ENCODE measurements around the gene TMEM126A.

Gene TMEM126A

DNA sequence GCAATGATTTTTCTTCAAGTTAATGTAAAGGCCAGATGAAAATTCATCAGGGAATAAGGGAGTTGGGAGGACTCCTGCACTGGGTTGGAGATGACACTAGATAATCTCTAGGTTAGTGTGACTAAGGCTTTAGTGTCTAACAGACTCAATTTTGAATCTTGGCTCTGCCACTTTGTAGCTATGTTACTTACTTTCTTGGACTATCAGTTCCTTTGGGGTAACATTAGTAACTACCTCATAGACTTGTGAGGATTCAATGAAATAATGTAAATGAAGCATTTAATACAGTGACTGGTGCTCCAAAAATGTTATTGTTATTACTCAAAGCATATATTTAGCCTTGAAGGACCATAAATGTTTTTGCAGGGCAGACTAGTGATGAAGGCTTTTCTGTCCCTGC, 47.8 kb downstream of the TMEM126A start:
- no peak for DNase-seq (ENCODE audit: low read depth)

DNA sequence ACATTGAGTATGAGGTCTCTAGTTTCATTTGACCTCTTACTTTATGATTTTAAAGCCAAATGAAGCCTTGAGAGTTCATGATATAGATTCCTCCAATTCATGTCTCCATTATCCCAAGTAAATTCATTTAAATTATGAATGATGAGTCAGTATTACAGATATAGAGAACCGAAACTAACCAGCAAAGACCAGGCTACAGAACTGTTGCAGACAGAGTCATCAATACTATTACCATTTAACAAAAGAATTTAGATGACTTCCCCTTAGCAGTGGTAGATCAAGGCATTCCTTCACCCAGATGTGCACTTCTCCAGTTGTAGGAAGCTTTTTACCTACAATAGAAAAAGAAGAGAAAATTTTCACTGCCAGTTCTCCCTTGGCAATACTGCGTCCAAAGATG, 50.0 kb downstream of the TMEM126A start:
- DNase-seq (ENCODE audit: low read depth), result no peak

DNA sequence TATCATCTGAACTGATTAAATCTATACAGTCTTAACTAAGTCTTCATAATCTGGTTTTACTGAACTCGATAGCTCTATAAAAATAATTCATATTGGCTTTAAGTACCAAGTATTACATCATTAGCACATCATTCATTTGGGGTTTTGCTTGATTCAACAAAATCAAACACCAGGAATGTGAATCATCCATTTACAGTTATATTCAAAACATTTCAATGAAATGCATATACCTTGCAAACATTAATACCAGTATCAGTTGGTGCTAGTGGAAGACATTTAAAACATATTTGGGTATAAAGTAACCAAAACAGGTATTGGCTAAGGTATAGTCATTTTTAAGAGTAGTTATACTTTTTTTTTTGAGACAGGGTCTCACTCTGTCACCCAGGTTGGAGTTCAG, 50.4 kb downstream of the TMEM126A start:
- no peak for DNase-seq (ENCODE audit: low read depth)

DNA sequence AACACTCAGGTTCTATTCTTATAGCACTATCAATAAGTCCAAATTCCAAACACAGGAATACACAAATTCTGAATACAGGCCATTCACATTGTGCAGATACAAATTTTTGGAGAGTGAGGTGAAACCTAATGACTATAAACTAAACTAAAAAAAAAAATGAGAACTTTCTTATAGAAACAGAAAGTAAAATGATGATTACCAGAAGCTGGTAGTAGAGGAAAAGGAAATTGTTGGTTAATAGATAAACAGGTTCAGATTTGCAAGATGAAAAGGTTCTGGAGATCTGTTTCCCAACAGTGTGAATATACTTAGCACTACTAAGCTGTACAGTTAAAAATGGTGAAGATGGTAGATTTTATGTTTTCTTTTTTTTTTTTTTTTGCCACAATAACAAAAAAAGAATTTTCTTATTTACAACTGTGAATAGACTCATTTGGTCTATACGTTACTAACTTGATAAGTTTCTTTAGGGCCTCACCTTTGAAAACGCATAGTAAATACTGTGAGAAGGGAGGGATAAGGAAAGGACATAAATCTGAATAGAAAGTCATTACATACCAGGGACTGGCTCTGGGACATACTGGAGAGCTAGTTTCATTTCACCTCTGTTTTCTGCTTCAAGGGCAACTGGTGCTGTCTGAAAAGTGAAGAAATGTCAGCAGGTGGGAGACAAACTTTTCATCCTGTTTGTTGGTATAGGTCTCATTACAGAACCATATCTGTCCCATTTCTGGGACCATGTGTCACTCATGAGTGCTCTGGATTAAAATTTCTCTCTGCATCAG, 52.4 kb downstream of the TMEM126A start:
- no peak for DNase-seq (ENCODE audit: low read depth)

DNA sequence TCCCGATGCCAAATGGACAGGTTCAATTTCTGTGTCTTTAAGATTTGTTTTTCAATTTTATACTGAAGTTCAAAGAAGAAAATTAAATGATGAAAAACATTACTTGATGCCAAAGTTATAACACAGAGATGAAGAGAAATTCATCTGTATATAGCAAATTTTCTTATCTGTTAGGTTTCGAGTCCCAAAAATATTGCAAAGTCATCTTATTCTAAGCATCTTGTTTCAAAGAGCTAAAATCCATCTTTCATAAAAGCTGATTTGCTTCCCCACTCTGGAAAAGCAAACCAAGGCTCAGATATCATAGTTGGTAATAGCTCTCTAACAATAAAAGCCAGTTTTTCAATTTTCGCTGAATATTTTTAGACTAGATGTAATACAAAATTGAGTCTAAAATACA, 57.2 kb downstream of the TMEM126A start:
- DNase-seq (ENCODE audit: low read depth), result no peak

DNA sequence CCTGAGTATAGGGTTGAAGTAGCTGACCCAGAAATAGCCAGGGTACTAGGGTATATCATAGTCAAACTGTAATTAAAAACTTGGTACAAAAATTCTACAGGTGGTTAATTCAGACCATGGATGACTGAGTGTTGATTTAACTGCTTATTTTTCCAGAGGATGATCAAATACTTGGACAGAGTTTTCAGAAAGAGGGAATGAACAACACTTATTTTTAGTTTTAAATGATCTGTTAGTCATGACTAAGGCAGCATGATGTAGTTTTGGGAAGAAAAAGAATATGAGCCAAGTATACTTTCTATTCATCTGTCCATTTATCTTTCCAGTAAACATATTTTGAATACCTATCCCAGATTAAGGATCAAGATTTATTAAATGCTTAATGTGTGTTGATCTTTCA, 58.0 kb downstream of the TMEM126A start:
- DNase-seq (ENCODE audit: low read depth), result no peak
